Breast epithelium (tissue), 3 donors: Measurements from ENCODE around the gene COL23A1.

Source experiments
- CTCF ChIP-seq, 3 donors: fragments of 450-650 bp; IDR thresholded peaks; one replicate each; pipeline ENCODE4 v1.5.1; 2016 to 2017; ENCODE audit warnings: antibody characterized with exemption in 3 of 3, mild to moderate bottlenecking in 3 of 3, moderate library complexity in 3 of 3
- POLR2A ChIP-seq: fragments of 450-650 bp; IDR thresholded peaks from one replicate; pipeline ENCODE4 v1.6.1; 2016; ENCODE audit warnings: antibody characterized with exemption, mild to moderate bottlenecking, moderate library complexity
- POLR2AphosphoS5 ChIP-seq, 3 donors: sonication (generic); formaldehyde crosslinking; IDR thresholded peaks; one replicate each; pipeline ENCODE4 v1.6.1; 2017; ENCODE audit warnings: antibody characterized with exemption in 3 of 3

- TF ChIP-seq CTCF (IDR thresholded peaks at IDR 0.05) (no peak), POLR2A (no peak), POLR2AphosphoS5 (IDR thresholded peaks at IDR 0.05) (no peak)
Observed at GRCh38 chr5:178577376-178577839, 12.8 kb downstream of the COL23A1 start.
